Hepatocyte (in vitro differentiated cells): ENCODE measurements around the gene PCNP. TPM values are rescaled to one million over a fixed set of nuclear protein-coding genes. Genes with fewer than 3 reads are reported as not detected.
A peak's percentile ranks its signal among the peaks of the same experiment; 100 is the strongest.

Source experiments
- DNase-seq: peaks from one replicate; pipeline ENCODE4 v3.0.0-alpha.2; 2016; ENCODE audit warnings: low spot score
- H2AFZ ChIP-seq: fragments of 200-600 bp; sonication (generic); 2 replicates; pipeline ENCODE4 v1.6.0; 2016; ENCODE audit warnings: antibody characterized with exemption, mild to moderate bottlenecking
- H3K27ac ChIP-seq: fragments of 200-600 bp; sonication (generic); 2 replicates; pipeline ENCODE4 v1.5.1; 2016; ENCODE audit warnings: mild to moderate bottlenecking
- H3K27me3 ChIP-seq: fragments of 200-600 bp; sonication (generic); 2 replicates; pipeline ENCODE4 v1.6.1; 2016
- H3K36me3 ChIP-seq: fragments of 200-600 bp; sonication (generic); replicated peaks from 2 replicates; pipeline ENCODE4 v1.5.1; 2016; ENCODE audit warnings: low read depth; ENCODE audit not compliant: insufficient read depth
- H3K4me1 ChIP-seq: fragments of 200-600 bp; sonication (generic); 2 replicates; pipeline ENCODE4 v1.5.1; 2016; ENCODE audit warnings: mild to moderate bottlenecking, moderate library complexity; ENCODE audit not compliant: insufficient read depth
- H3K4me2 ChIP-seq: fragments of 200-600 bp; sonication (generic); 2 replicates; pipeline ENCODE4 v1.6.0; 2016
- H3K4me3 ChIP-seq: fragments of 200-600 bp; sonication (generic); 2 replicates; pipeline ENCODE4 v1.5.1; 2016; ENCODE audit warnings: mild to moderate bottlenecking
- H3K79me2 ChIP-seq: fragments of 200-600 bp; sonication (generic); 2 replicates; pipeline ENCODE4 v1.6.0; 2017; ENCODE audit warnings: mild to moderate bottlenecking
- H3K9me2 ChIP-seq: fragments of 200-600 bp; sonication (generic); replicated peaks from 2 replicates; pipeline ENCODE4 v1.6.0; 2017; ENCODE audit warnings: mild to moderate bottlenecking; ENCODE audit not compliant: insufficient read depth
- H3K9me3 ChIP-seq: fragments of 200-600 bp; sonication (generic); 2 replicates; pipeline ENCODE4 v1.5.1; 2016; ENCODE audit warnings: low read depth, mild to moderate bottlenecking
- H4K20me1 ChIP-seq: fragments of 200-600 bp; sonication (generic); 2 replicates; pipeline ENCODE4 v1.6.0; 2016; ENCODE audit warnings: mild to moderate bottlenecking; ENCODE audit not compliant: insufficient read depth, poor library complexity, severe bottlenecking
- EZH2 ChIP-seq: fragments of 200-600 bp; sonication (generic); IDR thresholded peaks from 2 replicates; pipeline ENCODE4 v1.6.1; 2016; ENCODE audit warnings: antibody characterized with exemption, mild to moderate bottlenecking, borderline replicate concordance
- EZH2phosphoT487 ChIP-seq: fragments of 200-600 bp; sonication (generic); IDR thresholded peaks from one replicate; pipeline ENCODE4 v1.6.1; 2018; ENCODE audit warnings: antibody characterized with exemption, mild to moderate bottlenecking, low read depth, moderate library complexity; ENCODE audit not compliant: unreplicated experiment, severe bottlenecking
- WGBS: methylation state at CpG from one replicate; pipeline ENCODE4 v1.1.6; 2016; ENCODE audit warnings: low lambda C conversion rate; ENCODE audit errors: missing lambda C conversion rate; 5-methylcytosine and 5-hydroxymethylcytosine counted together
- polyA plus RNA-seq: library from polyadenylated mRNA; unstranded; fragments of >200 nt; fragmentation: Nextera tagmentation; extraction: Ambion mirVana; gene quantifications from 2 replicates; pipeline ENCODE4 v1.2.1, GENCODE V29; 2016
- total RNA-seq: library from RNA; depleted of rRNA; stranded (reverse); fragments of >200 nt; gene quantifications from 2 replicates; pipeline ENCODE4 v1.2.3, GENCODE V29; 2014
- TF ChIP-seq, protein P1 (sequence below): fragments of 200-600 bp; sonication (generic); IDR thresholded peaks from 2 replicates; pipeline ENCODE4 v1.5.1; 2016; ENCODE audit warnings: antibody characterized with exemption, mild to moderate bottlenecking; ENCODE audit not compliant: poor library complexity

Gene PCNP
- total and polyA plus RNA-seq, 2 experiments from 2014 or later: 86.4 to 133 TPM

DNA sequence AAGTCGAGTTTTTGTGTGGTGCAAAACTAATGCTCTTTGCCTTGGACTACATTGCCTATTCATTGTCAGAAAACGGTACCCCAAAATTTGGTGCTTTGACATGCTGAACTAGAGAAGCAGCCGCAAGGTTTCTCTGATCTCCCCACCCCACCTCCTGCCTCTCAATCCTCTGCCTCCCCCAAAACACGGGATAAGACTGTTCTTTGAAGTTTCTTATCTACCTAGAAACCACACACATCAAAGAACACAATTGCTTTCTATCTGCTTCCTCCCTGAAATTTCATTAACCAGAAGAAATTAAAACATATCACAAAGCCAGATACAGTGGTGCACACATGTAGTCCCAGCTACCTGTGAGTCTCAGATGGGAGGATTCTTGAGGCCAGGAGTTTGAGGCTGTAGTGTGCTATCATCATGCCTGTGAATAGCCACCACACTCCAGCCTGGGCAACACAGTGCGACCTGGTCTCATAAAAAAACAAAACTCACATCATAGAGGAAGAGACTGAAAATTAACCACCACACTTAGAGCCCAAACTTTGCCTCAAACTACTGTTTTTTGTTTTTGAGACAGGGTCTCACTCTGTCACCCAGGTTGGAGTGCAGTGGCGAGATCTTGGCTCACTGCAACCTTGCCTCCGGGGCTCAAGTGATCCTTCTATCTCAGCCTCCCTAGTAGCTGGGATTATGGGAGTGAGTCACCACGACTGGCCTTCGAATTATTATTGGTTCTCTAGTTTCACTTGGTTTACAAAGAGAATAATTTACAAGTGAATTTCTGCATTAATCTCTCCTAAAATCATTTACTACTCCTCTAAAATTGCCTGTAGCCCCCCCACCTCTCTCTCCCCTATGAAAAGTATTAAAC is 2.7 kb upstream of the PCNP start:
- Histone ChIP-seq H3K9me3 (no peaks in the 10 kb centered on the region), H3K4me3 (no peak overlapping the region), H3K36me3 (no peaks in the 10 kb centered on the region), H3K9me2 (no peaks in the 10 kb centered on the region), H3K4me2 (no peak overlapping the region), H3K4me1 (peaks cover 7% of the 10 kb centered on the region), H3K27ac (no peak overlapping the region), H3K27me3 (no peaks in the 10 kb centered on the region), H2AFZ (no peak overlapping the region), H3K79me2 (peaks cover 26% of the 10 kb centered on the region), H4K20me1 (peaks cover 6% of the 10 kb centered on the region)
- TF ChIP-seq EZH2phosphoT487 (no peak), EZH2 (no peak)
- TF ChIP-seq, protein P1, sequence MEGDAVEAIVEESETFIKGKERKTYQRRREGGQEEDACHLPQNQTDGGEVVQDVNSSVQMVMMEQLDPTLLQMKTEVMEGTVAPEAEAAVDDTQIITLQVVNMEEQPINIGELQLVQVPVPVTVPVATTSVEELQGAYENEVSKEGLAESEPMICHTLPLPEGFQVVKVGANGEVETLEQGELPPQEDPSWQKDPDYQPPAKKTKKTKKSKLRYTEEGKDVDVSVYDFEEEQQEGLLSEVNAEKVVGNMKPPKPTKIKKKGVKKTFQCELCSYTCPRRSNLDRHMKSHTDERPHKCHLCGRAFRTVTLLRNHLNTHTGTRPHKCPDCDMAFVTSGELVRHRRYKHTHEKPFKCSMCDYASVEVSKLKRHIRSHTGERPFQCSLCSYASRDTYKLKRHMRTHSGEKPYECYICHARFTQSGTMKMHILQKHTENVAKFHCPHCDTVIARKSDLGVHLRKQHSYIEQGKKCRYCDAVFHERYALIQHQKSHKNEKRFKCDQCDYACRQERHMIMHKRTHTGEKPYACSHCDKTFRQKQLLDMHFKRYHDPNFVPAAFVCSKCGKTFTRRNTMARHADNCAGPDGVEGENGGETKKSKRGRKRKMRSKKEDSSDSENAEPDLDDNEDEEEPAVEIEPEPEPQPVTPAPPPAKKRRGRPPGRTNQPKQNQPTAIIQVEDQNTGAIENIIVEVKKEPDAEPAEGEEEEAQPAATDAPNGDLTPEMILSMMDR: no peak
- WGBS: 57% methylated on average over 9 of the region's 9 CpGs
- DNase-seq: no peak

DNA sequence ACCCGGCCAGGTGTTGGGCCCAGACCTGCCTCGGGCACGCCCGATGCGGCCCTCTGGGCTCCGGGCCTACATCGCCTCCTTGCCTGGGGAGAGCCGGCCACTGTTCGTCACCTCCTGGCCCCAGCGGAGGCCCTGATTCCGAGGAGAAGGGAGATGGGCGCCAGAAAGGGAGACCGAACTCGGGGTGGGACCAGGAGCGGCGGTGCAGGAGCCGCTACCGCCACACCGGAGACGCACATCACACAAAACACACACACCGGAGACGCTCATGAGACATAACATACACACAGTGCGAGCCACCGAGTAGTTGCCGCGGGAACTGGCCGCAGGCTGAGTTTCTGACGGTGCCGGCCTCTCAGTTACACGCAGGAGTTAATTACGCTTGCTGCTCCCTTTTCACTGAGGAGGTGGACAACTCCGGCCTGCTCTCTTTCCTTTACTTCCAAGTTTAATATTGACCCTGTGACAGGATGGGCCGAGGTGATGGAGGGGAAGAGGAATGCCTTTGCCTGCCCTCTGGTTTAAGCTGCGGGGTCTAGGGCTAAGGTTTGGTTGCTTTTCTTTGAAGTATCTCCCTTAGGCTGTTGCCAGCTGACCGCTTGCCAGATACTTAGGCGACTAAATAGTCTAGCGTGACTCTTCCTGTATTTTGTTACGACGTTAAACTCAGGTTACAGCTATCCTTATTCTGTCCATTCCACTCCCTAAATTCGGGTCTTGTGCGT is 570 bp downstream of the PCNP start:
- Histone ChIP-seq H4K20me1 (peaks cover 30% of the 10 kb centered on the region), H3K4me1 (peaks cover 19% of the 10 kb centered on the region), H2AFZ (peak overlapping the region; percentile 4), H3K79me2 (peaks cover 54% of the 10 kb centered on the region), H3K27ac (peak overlapping the region; percentile 88), H3K36me3 (no peaks in the 10 kb centered on the region), H3K9me3 (no peaks in the 10 kb centered on the region), H3K9me2 (no peaks in the 10 kb centered on the region), H3K27me3 (no peaks in the 10 kb centered on the region), H3K4me2 (peak overlapping the region; percentile 92), H3K4me3 (peak overlapping the region; percentile 89)
- no peak for DNase-seq
- TF ChIP-seq EZH2phosphoT487 (no peak), EZH2 (no peak)
- TF ChIP-seq, protein P1: no peak
- WGBS: under 1% methylated on average over 30 of the region's 41 CpGs

GRCh38 chr3:101577286-101577685 is 3.3 kb downstream of the PCNP start:
- H3K27ac ChIP-seq: no peak overlapping the region
- no peak overlapping the region for H3K4me2 ChIP-seq
- over 99% methylated on average over 6 of the region's 6 CpGs for WGBS
- no peaks in the 10 kb centered on the region for H3K9me2 ChIP-seq
- peaks cover 19% of the 10 kb centered on the region for H3K4me1 ChIP-seq
- H4K20me1 ChIP-seq: peaks cover 56% of the 10 kb centered on the region
- no peak overlapping the region for H2AFZ ChIP-seq
- TF ChIP-seq EZH2: no peak
- H3K9me3 ChIP-seq: no peaks in the 10 kb centered on the region
- H3K27me3 ChIP-seq: no peaks in the 10 kb centered on the region
- peaks cover 81% of the 10 kb centered on the region for H3K79me2 ChIP-seq
- no peak overlapping the region for H3K4me3 ChIP-seq
- DNase-seq: no peak
- H3K36me3 ChIP-seq: no peaks in the 10 kb centered on the region

DNA sequence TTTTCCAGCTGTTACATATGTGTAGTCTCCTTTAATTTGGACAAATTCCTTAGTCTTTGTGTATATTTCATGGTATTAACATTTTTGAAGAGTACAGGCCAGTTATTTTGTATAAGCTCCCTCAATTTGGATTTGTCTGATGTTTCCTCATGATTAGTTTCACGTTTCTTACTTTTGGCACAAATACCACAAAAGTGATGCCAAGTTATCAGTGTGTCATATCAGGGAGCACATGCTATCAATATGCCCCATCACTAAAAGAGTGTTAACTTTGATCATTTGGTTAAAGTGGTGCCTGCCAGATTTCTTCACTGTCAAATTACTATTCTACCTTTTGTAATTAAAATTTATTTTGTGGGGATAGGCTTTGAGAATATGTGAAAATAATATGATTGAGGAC is 14.6 kb downstream of the PCNP start:
- DNase-seq: no peak
- Histone ChIP-seq H4K20me1 (peaks cover 12% of the 10 kb centered on the region), H3K36me3 (peaks cover 3% of the 10 kb centered on the region), H3K9me3 (no peaks in the 10 kb centered on the region), H3K27me3 (no peaks in the 10 kb centered on the region), H3K27ac (no peak overlapping the region), H3K4me3 (no peak overlapping the region), H3K79me2 (peaks cover 47% of the 10 kb centered on the region), H2AFZ (no peak overlapping the region), H3K9me2 (no peaks in the 10 kb centered on the region), H3K4me1 (no peaks in the 10 kb centered on the region), H3K4me2 (no peak overlapping the region)
- 90% methylated on average over 1 of the region's 1 CpG for WGBS
- TF ChIP-seq EZH2 (no peak), EZH2phosphoT487 (no peak)
- TF ChIP-seq, protein P1: no peak
